ENCODE measurements around the gene HNRNPR. TPM values are rescaled to one million over a fixed set of nuclear protein-coding genes. Genes with fewer than 3 reads are reported as not detected.

HNRNPR gene
- total RNA-seq, 1 donor from 2014 or later = 21.5 TPM

DNA sequence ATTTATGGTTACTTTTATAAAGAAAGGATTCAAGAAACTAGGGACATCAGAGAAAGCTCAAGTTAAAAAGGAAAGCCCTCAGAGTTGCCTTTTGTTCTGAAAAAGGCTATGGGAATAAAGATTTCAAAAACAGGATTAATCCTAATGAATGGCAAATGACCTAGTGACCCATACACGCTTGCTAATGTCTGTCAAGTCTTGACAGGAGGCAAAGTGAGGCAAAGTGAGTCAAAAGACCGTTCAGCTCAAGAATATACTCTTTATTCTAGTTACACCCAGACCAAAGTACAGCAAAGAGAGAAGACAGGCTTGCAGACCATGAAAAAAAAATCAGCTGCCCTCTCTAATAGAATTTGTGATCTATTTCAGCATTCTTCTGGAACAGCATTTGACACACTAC, 22.1 kb upstream of the HNRNPR start:
- intact Hi-C loops (cut with DNase I) = no loop called here
- Histone ChIP-seq H3K4me1 (peaks cover 8 to 24% of the 10 kb centered on the region in 2 donors), H3K27me3 (no peaks in the 10 kb centered on the region), H3K27ac (no peak overlapping the region), H3K9me3 (peaks cover 23 to 38% of the 10 kb centered on the region in 2 donors), H3K4me3 (peak overlapping the region in 1 of 2 donors; percentile 78), H3K36me3 (peaks cover 27 to 44% of the 10 kb centered on the region in 2 donors)
- DNase-seq (ENCODE audit: low spot score in 2 of 2) = no peak
- TF ChIP-seq, protein P1, sequence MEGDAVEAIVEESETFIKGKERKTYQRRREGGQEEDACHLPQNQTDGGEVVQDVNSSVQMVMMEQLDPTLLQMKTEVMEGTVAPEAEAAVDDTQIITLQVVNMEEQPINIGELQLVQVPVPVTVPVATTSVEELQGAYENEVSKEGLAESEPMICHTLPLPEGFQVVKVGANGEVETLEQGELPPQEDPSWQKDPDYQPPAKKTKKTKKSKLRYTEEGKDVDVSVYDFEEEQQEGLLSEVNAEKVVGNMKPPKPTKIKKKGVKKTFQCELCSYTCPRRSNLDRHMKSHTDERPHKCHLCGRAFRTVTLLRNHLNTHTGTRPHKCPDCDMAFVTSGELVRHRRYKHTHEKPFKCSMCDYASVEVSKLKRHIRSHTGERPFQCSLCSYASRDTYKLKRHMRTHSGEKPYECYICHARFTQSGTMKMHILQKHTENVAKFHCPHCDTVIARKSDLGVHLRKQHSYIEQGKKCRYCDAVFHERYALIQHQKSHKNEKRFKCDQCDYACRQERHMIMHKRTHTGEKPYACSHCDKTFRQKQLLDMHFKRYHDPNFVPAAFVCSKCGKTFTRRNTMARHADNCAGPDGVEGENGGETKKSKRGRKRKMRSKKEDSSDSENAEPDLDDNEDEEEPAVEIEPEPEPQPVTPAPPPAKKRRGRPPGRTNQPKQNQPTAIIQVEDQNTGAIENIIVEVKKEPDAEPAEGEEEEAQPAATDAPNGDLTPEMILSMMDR (IDR thresholded peaks at IDR 0.05) = no peak

DNA sequence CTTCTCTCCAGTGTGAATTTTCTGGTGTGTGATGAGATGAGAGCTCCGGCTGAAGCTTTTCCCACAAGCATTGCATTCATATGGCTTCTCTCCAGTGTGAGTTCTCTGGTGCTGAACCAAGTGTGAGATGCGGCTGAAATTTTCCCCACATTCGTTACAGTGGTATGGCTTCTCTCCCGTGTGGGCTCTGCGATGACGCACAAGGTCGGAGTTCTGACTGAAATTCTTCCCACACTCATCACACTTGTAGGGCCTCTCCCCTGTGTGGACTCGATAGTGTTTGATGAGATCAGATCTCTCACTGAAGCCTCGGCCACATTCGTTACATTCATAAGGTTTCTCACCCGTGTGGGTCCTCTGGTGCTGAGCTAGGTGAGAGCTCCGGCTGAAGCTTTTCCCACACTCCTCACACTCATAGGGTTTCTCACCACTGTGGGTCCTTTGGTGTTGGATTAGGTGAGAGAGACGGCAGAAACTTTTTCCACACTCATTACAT, 18.2 kb upstream of the HNRNPR start:
- TF ChIP-seq, protein P1 (IDR thresholded peaks at IDR 0.05) = no peak
- H3K36me3 ChIP-seq = peaks cover 30 to 63% of the 10 kb centered on the region in 2 donors
- H3K4me1 ChIP-seq = peaks cover 0 to 15% of the 10 kb centered on the region in 2 donors
- no peak for DNase-seq (ENCODE audit: low spot score in 2 of 2)
- intact Hi-C loops (cut with DNase I) = no loop called here
- no peak overlapping the region for H3K27ac ChIP-seq
- peaks cover 27 to 59% of the 10 kb centered on the region in 2 donors for H3K9me3 ChIP-seq
- H3K4me3 ChIP-seq = peak overlapping the region in 1 of 2 donors; percentile 24
- no peaks in the 10 kb centered on the region for H3K27me3 ChIP-seq

DNA sequence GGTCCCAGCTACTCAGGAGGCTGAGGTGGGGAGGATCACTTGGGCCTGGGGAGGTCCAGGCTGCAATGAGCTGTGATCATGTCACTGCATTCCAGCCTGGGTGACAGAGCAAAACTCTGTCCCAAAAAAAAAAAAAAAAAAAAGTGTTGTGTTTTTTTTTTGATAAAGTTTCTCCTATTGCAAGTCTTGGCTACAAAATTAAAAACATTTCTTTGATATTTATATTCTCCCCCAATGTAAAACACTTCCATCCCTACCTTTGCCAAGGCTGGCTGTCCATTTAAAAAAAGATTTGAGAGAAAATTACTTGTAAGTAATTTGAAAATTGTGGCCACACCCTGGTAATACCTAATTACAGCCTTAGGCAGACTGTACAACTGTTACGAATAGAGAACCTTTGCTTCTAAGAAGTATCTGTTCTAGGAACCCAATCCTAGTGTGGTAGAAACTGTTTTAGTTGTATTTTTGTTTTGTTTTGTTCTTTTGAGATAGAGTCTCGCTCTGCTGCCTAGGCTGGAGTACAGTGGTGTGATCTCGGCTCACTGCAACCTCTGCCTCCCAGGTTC, 14.3 kb upstream of the HNRNPR start:
- peak overlapping the region; percentile 21 to 47 for H3K27ac ChIP-seq
- intact Hi-C loops (cut with DNase I) = no loop called here
- H3K36me3 ChIP-seq = peaks cover 25 to 42% of the 10 kb centered on the region in 2 donors
- no peaks in the 10 kb centered on the region for H3K27me3 ChIP-seq
- H3K4me3 ChIP-seq = no peak overlapping the region
- peaks cover 27 to 44% of the 10 kb centered on the region in 2 donors for H3K9me3 ChIP-seq
- peaks cover 0 to 5% of the 10 kb centered on the region in 2 donors for H3K4me1 ChIP-seq
- TF ChIP-seq, protein P1 (IDR thresholded peaks at IDR 0.05) = no peak
- DNase-seq (ENCODE audit: low spot score in 2 of 2) = no peak

DNA sequence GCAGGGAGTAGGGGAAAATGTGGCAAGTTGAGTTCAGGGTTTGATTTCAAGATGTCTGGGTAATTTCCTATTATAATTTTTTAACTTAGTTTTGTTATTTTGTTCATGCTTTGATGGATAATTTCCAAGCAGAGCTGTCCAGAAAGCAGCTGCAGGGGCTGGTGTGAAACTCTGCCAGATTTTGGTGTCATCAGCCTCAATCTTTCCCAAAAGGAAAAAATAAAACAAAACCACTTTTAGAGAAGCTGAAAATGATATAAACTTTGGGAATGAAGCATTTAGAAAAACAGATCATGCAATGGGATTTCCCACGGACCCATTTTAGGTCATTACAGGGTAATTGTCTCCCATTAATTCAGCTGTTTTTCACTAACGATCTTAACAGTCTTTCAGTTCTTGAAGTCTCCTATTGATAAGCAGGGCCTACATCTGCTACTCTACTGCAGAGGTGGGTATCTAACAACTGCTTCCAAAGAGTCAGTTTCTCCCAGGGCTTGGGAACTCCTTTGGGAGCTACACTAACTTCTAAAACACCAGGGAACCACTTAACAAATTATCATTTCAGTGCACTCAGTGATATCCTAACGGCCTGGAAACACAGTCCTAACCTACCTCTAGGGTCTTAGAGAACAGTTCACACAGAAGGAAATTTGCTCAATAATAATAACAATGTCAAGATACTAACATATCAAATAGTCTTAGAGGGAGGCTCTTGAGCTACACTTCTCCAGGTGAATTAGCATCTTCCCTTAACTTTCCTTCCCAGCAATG, 13.2 kb upstream of the HNRNPR start:
- TF ChIP-seq, protein P1 (IDR thresholded peaks at IDR 0.05) = no peak
- intact Hi-C loops (cut with DNase I) = no loop called here
- H3K4me3 ChIP-seq = no peak overlapping the region
- H3K9me3 ChIP-seq = peaks cover 16 to 33% of the 10 kb centered on the region in 2 donors
- no peak for DNase-seq (ENCODE audit: low spot score in 2 of 2)
- peaks cover 0 to 5% of the 10 kb centered on the region in 2 donors for H3K4me1 ChIP-seq
- H3K27ac ChIP-seq = no peak overlapping the region
- H3K36me3 ChIP-seq = peaks cover 15 to 31% of the 10 kb centered on the region in 2 donors
- no peaks in the 10 kb centered on the region for H3K27me3 ChIP-seq

DNA sequence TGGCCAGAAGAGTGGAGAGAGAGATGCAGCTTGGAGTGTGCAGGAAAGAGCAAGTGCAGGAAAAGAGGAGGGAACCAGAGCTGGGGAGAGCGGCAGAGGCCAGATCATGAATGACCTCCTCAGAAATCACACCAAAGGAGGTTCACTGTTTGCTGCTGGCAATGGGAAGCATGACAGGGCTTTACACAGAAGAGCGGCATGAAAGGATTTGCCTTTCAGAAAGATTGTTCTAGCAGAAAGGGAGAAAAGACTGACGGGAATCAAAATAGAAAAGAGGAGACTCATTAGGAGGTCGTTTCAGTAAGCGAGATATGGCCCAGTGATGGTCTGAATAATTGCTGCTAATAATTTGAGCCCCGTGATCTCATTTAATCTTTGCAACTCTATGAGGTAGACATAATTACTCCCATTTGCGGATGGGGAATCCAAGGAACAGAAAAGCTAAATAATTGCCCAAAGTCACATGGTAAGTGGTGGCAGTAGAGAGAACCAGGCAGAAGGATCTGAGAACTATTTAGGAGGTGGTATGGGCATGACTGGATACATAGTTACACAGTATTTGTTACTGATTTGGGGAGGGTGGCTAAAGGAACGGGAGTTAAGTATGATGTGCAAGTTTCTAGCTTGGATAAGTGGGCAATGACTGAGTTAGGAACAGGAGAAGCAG, 12.5 kb upstream of the HNRNPR start:
- TF ChIP-seq, protein P1 (IDR thresholded peaks at IDR 0.05) = no peak
- intact Hi-C loops (cut with DNase I) = no loop called here
- Histone ChIP-seq H3K27ac (no peak overlapping the region), H3K36me3 (peaks cover 7 to 24% of the 10 kb centered on the region in 2 donors), H3K9me3 (peaks cover 9 to 26% of the 10 kb centered on the region in 2 donors), H3K4me3 (no peak overlapping the region), H3K4me1 (peaks cover 0 to 5% of the 10 kb centered on the region in 2 donors), H3K27me3 (no peaks in the 10 kb centered on the region)
- DNase-seq (ENCODE audit: low spot score in 2 of 2) = no peak

Measured in ascending aorta (tissue), 2 donors.